Measurements from ENCODE around the gene SRD5A2. TPM values are rescaled to one million over a fixed set of nuclear protein-coding genes. Genes with fewer than 3 reads are reported as not detected.

SRD5A2 gene
- total RNA-seq, 1 donor from 2014 or later = not detected

DNA sequence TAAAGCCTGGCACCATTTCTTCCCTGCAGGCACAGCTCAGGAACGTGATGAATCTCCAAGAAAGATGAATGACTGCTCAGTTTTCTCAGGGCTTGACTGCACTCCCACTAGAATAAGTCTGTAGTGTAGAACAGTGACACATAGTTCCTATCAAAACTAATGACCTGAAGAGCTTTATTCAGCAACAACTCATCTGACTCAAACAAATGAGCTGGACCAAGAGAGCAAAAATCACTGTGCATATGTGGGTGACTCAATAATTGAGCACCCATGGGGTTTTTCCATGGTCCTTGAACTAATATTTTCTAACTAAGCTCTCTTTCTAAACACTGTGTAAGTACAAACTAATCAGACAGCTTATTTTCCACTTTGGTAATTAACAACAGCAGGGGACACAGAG, 105.0 kb downstream of the SRD5A2 start:
- H3K4me3 ChIP-seq (ENCODE audit: insufficient read depth, low read depth, low read length) = no peak overlapping the region
- TF ChIP-seq, protein P1, sequence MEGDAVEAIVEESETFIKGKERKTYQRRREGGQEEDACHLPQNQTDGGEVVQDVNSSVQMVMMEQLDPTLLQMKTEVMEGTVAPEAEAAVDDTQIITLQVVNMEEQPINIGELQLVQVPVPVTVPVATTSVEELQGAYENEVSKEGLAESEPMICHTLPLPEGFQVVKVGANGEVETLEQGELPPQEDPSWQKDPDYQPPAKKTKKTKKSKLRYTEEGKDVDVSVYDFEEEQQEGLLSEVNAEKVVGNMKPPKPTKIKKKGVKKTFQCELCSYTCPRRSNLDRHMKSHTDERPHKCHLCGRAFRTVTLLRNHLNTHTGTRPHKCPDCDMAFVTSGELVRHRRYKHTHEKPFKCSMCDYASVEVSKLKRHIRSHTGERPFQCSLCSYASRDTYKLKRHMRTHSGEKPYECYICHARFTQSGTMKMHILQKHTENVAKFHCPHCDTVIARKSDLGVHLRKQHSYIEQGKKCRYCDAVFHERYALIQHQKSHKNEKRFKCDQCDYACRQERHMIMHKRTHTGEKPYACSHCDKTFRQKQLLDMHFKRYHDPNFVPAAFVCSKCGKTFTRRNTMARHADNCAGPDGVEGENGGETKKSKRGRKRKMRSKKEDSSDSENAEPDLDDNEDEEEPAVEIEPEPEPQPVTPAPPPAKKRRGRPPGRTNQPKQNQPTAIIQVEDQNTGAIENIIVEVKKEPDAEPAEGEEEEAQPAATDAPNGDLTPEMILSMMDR (IDR thresholded peaks at IDR 0.05; ENCODE audit: insufficient read depth, low read depth, low read length) = no peak
- no peak for TF ChIP-seq EZH2 (IDR thresholded peaks at IDR 0.05; ENCODE audit: insufficient read depth, low read length)
- FAIRE-seq (peak; percentile 96), DNase-seq (ENCODE audit: low read depth) (peak; percentile 49)
- Mint-ChIP-seq H3K4me3 (ENCODE audit: unreplicated experiment) (no peak overlapping the region), H3K9me3 (ENCODE audit: unreplicated experiment) (no peaks in the 10 kb centered on the region), H3K27me3 (ENCODE audit: low read depth, unreplicated experiment) (no peaks in the 10 kb centered on the region), H3K36me3 (ENCODE audit: low read depth, unreplicated experiment) (no peaks in the 10 kb centered on the region), H3K4me1 (ENCODE audit: low read depth, unreplicated experiment) (no peaks in the 10 kb centered on the region), H3K27ac (ENCODE audit: unreplicated experiment) (no peak overlapping the region)
- H3K9me3 ChIP-seq (ENCODE audit: insufficient read depth, low read depth, low read length) = no peaks in the 10 kb centered on the region
- peaks cover 4% of the 10 kb centered on the region for H3K4me1 ChIP-seq (ENCODE audit: insufficient read depth, low read length)
- H3K9ac ChIP-seq (ENCODE audit: low read length) = no peak overlapping the region
- no peaks in the 10 kb centered on the region for H3K27me3 ChIP-seq (ENCODE audit: insufficient read depth, low read length)
- H2AFZ ChIP-seq (ENCODE audit: low read depth, low read length) = no peak overlapping the region
- no peaks in the 10 kb centered on the region for H3K36me3 ChIP-seq (ENCODE audit: insufficient read depth, low read length)
- H4K20me1 ChIP-seq (ENCODE audit: insufficient read depth, low read length) = no peaks in the 10 kb centered on the region
- H3K79me2 ChIP-seq (ENCODE audit: insufficient read depth, low read length) = no peaks in the 10 kb centered on the region
- H3K4me2 ChIP-seq (ENCODE audit: low read length) = no peak overlapping the region
- no peak overlapping the region for H3K27ac ChIP-seq (ENCODE audit: low read depth, low read length)

DNA sequence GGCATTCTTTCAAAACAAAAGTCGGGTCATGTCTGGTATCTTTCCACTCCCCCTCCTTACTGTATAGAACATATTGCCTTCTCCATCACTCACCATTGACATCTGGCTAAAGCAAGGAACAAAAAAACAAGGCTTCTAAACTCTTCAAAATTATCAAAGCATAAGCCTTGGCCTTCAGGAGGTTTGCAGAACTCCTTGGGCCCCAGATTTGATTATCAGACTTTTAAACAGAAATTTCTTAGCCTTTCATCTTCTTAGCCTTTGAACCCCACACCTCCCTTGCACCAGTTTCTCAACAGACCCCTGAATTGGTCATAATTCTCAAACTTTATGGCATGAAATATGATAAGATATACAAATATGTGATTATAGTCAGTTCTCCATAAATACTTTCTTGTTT, 106.4 kb downstream of the SRD5A2 start:
- H3K4me1 Mint-ChIP-seq (ENCODE audit: low read depth, unreplicated experiment) = no peaks in the 10 kb centered on the region
- H3K27ac Mint-ChIP-seq (ENCODE audit: unreplicated experiment) = no peak overlapping the region
- H3K9me3 Mint-ChIP-seq (ENCODE audit: unreplicated experiment) = no peaks in the 10 kb centered on the region
- no peaks in the 10 kb centered on the region for H3K36me3 ChIP-seq (ENCODE audit: insufficient read depth, low read length)
- H3K36me3 Mint-ChIP-seq (ENCODE audit: low read depth, unreplicated experiment) = no peaks in the 10 kb centered on the region
- H3K27ac ChIP-seq (ENCODE audit: low read depth, low read length) = no peak overlapping the region
- no peak overlapping the region for H3K9ac ChIP-seq (ENCODE audit: low read length)
- no peaks in the 10 kb centered on the region for H4K20me1 ChIP-seq (ENCODE audit: insufficient read depth, low read length)
- H3K79me2 ChIP-seq (ENCODE audit: insufficient read depth, low read length) = no peaks in the 10 kb centered on the region
- no peak for FAIRE-seq
- H3K27me3 ChIP-seq (ENCODE audit: insufficient read depth, low read length) = no peaks in the 10 kb centered on the region
- no peak overlapping the region for H3K4me2 ChIP-seq (ENCODE audit: low read length)
- H3K4me3 ChIP-seq (ENCODE audit: insufficient read depth, low read depth, low read length) = no peak overlapping the region
- no peaks in the 10 kb centered on the region for H3K27me3 Mint-ChIP-seq (ENCODE audit: low read depth, unreplicated experiment)
- H3K9me3 ChIP-seq (ENCODE audit: insufficient read depth, low read depth, low read length) = peaks cover 3% of the 10 kb centered on the region
- H2AFZ ChIP-seq (ENCODE audit: low read depth, low read length) = no peak overlapping the region
- peaks cover 4% of the 10 kb centered on the region for H3K4me1 ChIP-seq (ENCODE audit: insufficient read depth, low read length)
- DNase-seq (ENCODE audit: low read depth) = no peak
- H3K4me3 Mint-ChIP-seq (ENCODE audit: unreplicated experiment) = no peak overlapping the region
- TF ChIP-seq, protein P1 (IDR thresholded peaks at IDR 0.05; ENCODE audit: insufficient read depth, low read depth, low read length) = no peak
- no peak for TF ChIP-seq EZH2 (IDR thresholded peaks at IDR 0.05; ENCODE audit: insufficient read depth, low read length)

Other genes starting within 250 kb of the SRD5A2 start
- gene XDH, start 166.2 kb downstream of the SRD5A2 start, total RNA-seq = 1.9 and 2.2 TPM in 2 replicates

All from astrocyte (in vitro differentiated cells and primary cell).